ENCODE measurements around the gene NPHP3.

The NPHP3 gene

GRCh38 chr3:132645058-132645457 is 77.2 kb downstream of the NPHP3 start:
- H4K20me1 ChIP-seq (ENCODE audit: insufficient read depth, low read length) = no peaks in the 10 kb centered on the region
- H3K4me3 ChIP-seq (ENCODE audit: low read depth in 1 of 2, low read length in 2 of 2) = no peak overlapping the region
- no peak overlapping the region for H3K4me2 ChIP-seq (ENCODE audit: insufficient read depth, low read length)
- no peak overlapping the region for H3K9ac ChIP-seq (ENCODE audit: low read depth, low read length)
- ATAC-seq (ENCODE audit: insufficient read depth, low read depth) (no peak), DNase-seq (no peak)
- no peaks in the 10 kb centered on the region for H3K4me1 ChIP-seq (ENCODE audit: insufficient read depth, low read length)
- H3K79me2 ChIP-seq (ENCODE audit: insufficient read depth, low read length) = no peaks in the 10 kb centered on the region
- no peak for TF ChIP-seq CTCF (IDR thresholded peaks at IDR 0.05; ENCODE audit: borderline replicate concordance, extremely low read depth, low read length, poor library complexity, severe bottlenecking)
- no peak for TF ChIP-seq EZH2 (IDR thresholded peaks at IDR 0.05; ENCODE audit: borderline replicate concordance, low read depth, low read length, severe bottlenecking)
- H3K36me3 ChIP-seq (ENCODE audit: insufficient read depth, low read length) = no peaks in the 10 kb centered on the region
- H3K9me3 ChIP-seq (ENCODE audit: insufficient read depth, low read length, severe bottlenecking) = no peaks in the 10 kb centered on the region
- no peaks in the 10 kb centered on the region for H3K27me3 ChIP-seq (ENCODE audit: insufficient read depth, low read length, poor library complexity)
- H2AFZ ChIP-seq (ENCODE audit: low read depth, low read length) = no peak overlapping the region
- H3K27ac ChIP-seq (ENCODE audit: low read length) = no peak overlapping the region

- Histone ChIP-seq H3K4me2 (ENCODE audit: insufficient read depth, low read length) (no peak overlapping the region), H3K27me3 (ENCODE audit: insufficient read depth, low read length, poor library complexity) (no peaks in the 10 kb centered on the region), H3K9ac (ENCODE audit: low read depth, low read length) (no peak overlapping the region), H3K79me2 (ENCODE audit: insufficient read depth, low read length) (no peaks in the 10 kb centered on the region), H3K4me3 (ENCODE audit: low read depth in 1 of 2, low read length in 2 of 2) (no peak overlapping the region), H3K27ac (ENCODE audit: low read length) (no peak overlapping the region), H3K9me3 (ENCODE audit: insufficient read depth, low read length, severe bottlenecking) (no peaks in the 10 kb centered on the region), H3K36me3 (ENCODE audit: insufficient read depth, low read length) (peaks cover 11% of the 10 kb centered on the region), H2AFZ (ENCODE audit: low read depth, low read length) (no peak overlapping the region), H4K20me1 (ENCODE audit: insufficient read depth, low read length) (no peaks in the 10 kb centered on the region), H3K4me1 (ENCODE audit: insufficient read depth, low read length) (no peaks in the 10 kb centered on the region)
- DNase-seq (no peak), ATAC-seq (ENCODE audit: insufficient read depth, low read depth) (no peak)
- TF ChIP-seq EZH2 (IDR thresholded peaks at IDR 0.05; ENCODE audit: borderline replicate concordance, low read depth, low read length, severe bottlenecking) (no peak), CTCF (IDR thresholded peaks at IDR 0.05; ENCODE audit: borderline replicate concordance, extremely low read depth, low read length, poor library complexity, severe bottlenecking) (no peak)
Measured at GRCh38 chr3:132643366-132643765, 78.8 kb downstream of the NPHP3 start.

- H3K79me2 ChIP-seq (ENCODE audit: insufficient read depth, low read length) = no peaks in the 10 kb centered on the region
- TF ChIP-seq CTCF (IDR thresholded peaks at IDR 0.05; ENCODE audit: borderline replicate concordance, extremely low read depth, low read length, poor library complexity, severe bottlenecking) = no peak
- no peak for TF ChIP-seq EZH2 (IDR thresholded peaks at IDR 0.05; ENCODE audit: borderline replicate concordance, low read depth, low read length, severe bottlenecking)
- no peak for ATAC-seq (ENCODE audit: insufficient read depth, low read depth)
- H3K36me3 ChIP-seq (ENCODE audit: insufficient read depth, low read length) = peaks cover 12% of the 10 kb centered on the region
- no peak for DNase-seq
- H3K27me3 ChIP-seq (ENCODE audit: insufficient read depth, low read length, poor library complexity) = no peaks in the 10 kb centered on the region
- no peaks in the 10 kb centered on the region for H3K4me1 ChIP-seq (ENCODE audit: insufficient read depth, low read length)
- H4K20me1 ChIP-seq (ENCODE audit: insufficient read depth, low read length) = no peaks in the 10 kb centered on the region
- no peak overlapping the region for H3K4me3 ChIP-seq (ENCODE audit: low read depth in 1 of 2, low read length in 2 of 2)
- H3K9me3 ChIP-seq (ENCODE audit: insufficient read depth, low read length, severe bottlenecking) = no peaks in the 10 kb centered on the region
- no peak overlapping the region for H2AFZ ChIP-seq (ENCODE audit: low read depth, low read length)
- no peak overlapping the region for H3K27ac ChIP-seq (ENCODE audit: low read length)
- no peak overlapping the region for H3K9ac ChIP-seq (ENCODE audit: low read depth, low read length)
- no peak overlapping the region for H3K4me2 ChIP-seq (ENCODE audit: insufficient read depth, low read length)
Measured at GRCh38 chr3:132642539-132642847, 79.7 kb downstream of the NPHP3 start.

Data from DND-41 (cell line).